GM21447 (cell line): Measurements from ENCODE around the gene RALGAPA2.
A peak's percentile ranks its signal among the peaks of the same experiment; 100 is the strongest.

ENCODE experiments used
- ATAC-seq: cut with Tn5 transposase; IDR thresholded peaks from one replicate; pipeline ENCODE4 v1.9.1; 2021; ENCODE audit not compliant: unreplicated experiment

RALGAPA2 gene

GRCh38 chr20:20635006-20635405 is 77.4 kb downstream of the RALGAPA2 start:
- ATAC-seq = no peak

DNA sequence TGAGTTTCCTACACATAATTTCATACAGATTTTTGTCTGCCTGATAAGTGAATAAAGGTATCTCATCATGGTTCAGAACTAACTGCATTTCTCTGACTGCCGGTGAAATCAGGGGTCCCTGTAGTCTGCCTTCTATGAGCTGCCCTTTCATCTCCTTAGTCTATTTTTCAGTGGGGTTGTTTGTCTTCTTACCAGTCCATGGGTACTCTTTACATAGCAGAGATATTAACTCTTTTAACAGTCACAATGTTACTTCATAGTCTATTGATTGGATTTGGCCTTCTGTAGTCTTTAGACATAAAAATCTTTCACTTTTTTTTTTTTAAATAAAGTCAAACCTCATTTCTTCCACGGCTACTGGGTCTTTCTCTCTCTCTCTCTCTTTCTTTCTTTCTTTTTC is 79.8 kb downstream of the RALGAPA2 start:
- ATAC-seq = no peak

- ATAC-seq = no peak
Measured at GRCh38 chr20:20630551-20630950, 81.9 kb downstream of the RALGAPA2 start.

DNA sequence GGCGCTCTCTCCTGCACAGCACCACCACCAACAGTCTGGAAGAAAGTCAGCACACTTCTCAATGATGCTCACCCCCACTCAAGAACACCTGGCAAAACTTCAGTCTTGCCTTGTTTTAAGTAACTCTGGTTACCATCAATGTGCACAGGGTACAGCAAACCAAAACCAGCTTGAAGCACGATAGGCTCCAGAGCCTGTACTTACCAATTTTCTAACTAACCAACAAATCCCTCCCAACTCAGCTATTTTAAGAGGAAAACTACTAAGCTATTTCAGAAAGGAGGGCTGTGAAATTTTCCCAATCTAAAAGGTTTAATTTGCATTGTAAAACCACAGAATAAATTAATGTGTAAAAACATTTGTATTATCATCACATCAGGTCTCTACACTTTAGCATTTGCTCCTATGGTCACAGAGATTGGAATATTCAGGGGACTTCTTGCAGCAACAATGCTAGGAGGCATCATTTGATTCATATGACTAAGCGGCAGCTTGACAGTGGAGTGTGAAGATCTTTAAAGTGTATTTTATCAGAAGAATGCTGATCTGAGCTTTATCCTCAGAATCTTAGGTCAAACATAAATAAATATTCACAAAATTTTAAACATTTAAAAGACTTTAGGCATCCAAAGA is 82.8 kb downstream of the RALGAPA2 start:
- ATAC-seq = no peak

GRCh38 chr20:20628314-20628713 is 84.1 kb downstream of the RALGAPA2 start:
- no peak for ATAC-seq

- no peak for ATAC-seq
Measured at GRCh38 chr20:20627471-20627870, 85.0 kb downstream of the RALGAPA2 start.

GRCh38 chr20:20624914-20625313 is 87.5 kb downstream of the RALGAPA2 start:
- no peak for ATAC-seq

DNA sequence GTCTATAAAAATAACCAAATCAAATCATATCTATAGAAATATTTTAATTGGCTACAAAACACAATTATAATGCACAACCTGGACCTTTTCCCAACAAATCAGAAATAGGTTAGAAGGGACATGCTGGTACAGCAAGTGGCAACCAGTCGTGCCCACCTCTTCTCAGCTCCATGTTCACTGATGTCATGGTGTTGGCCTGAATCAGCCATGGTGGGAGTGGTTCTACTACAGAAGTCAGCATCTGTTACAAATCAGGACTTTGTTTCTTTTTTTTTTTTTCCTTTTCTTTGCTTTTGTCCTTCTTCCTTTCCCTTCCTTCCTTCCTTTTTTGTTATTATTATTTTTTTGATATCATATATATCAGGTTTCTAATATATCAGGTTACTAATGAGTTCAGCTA is 91.2 kb downstream of the RALGAPA2 start:
- ATAC-seq = no peak

- no peak for ATAC-seq
Measured at GRCh38 chr20:20614391-20614790, 98.1 kb downstream of the RALGAPA2 start.

DNA sequence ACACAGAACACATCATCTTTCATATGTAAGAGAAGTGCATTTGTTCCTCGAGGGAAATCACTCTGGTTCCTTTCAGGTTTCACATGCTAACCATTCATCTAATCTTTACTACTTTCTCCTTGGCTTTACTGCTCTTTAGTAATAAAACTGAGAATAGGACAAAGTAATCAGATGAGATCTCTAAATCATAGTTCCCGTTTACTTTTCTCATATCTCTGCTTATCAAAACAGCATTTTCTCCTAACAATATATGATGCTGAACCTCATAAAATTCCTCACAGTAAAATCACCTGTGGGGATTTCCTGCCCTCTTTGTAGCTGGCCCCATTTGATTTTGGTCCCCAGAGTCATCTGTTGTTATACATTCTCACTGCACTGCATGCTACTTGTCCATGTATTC is 100.2 kb downstream of the RALGAPA2 start:
- ATAC-seq = no peak

- ATAC-seq = no peak
Measured at GRCh38 chr20:20611167-20611566, 101.3 kb downstream of the RALGAPA2 start.

DNA sequence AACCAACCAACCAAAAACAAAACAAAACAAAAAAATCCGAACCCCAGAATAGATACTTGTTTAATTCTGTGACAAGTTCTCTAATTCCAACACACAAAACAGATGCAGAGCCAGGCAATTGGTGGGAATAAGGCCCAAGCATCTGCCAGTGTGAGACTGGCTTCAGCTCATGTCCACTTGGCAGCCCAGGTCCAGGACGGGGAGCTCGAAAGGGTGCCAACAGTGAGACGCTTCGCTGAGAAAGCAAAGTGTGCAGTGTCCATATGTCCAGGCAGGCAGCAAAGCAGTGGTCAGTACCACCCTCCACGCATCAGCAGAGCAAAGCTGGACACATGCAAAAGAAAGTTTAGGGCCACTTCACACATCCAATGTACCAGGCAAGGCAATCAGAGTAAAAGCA is 102.9 kb downstream of the RALGAPA2 start:
- no peak for ATAC-seq

- no peak for ATAC-seq
Measured at GRCh38 chr20:20608641-20609040, 103.8 kb downstream of the RALGAPA2 start.

DNA sequence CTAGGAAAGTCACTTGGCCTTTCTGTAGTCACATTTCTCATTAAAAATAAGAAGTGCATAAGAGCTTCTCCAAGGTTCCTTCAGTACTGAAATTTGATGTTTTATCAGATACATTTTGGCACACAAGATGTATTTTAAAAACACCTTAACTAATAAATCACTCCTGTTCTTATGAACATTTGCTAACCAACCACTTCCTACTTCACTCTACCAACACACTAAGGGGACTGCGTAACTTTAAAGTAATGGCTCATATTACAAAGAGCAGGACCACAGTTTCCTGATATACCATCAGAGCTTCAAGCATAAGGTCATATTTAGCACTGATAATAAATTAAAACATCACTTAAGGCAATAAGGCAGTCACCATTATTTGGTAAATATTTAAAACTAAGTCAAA is 104.4 kb downstream of the RALGAPA2 start:
- ATAC-seq = no peak

DNA sequence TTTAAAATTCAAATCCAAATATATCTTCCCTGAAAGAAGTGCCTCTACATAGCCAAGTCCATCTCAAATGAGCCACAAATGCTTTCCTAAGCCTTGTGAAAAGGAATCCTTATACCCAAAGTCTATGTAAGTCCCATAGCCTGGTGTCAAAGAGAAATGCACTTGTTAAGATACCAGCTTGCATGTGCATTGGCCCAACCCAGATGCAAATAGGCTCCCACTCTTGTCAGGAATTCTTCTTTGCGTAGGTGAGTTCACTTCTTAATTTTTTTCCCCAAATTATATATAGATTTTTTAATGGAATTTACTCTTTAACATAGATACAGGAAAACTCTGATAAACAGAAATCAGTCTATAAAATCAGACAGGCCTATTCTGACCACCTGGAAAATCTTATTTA is 105.6 kb downstream of the RALGAPA2 start:
- no peak for ATAC-seq

GRCh38 chr20:20606050-20606449 is 106.4 kb downstream of the RALGAPA2 start:
- ATAC-seq = no peak

GRCh38 chr20:20604907-20605306 is 107.5 kb downstream of the RALGAPA2 start:
- ATAC-seq = no peak

DNA sequence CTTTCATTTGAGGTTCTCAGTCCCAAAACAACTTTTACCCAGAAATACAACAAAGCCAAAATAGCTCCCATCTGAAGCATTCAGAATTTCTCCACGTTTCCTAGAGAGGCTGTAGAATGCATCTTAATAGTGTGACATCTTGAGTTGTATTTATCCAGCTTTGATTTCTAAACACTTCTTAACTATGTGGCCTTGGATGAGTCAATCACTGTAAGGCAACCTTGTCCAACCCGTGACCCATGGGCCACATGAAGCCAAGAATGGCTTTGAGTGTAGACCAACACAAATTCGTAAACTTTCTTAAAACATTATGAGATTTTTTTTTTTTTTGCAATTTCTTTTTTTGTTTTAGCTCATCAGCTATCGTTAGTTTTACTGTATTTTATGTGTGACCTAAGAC is 108.1 kb downstream of the RALGAPA2 start:
- no peak for ATAC-seq

DNA sequence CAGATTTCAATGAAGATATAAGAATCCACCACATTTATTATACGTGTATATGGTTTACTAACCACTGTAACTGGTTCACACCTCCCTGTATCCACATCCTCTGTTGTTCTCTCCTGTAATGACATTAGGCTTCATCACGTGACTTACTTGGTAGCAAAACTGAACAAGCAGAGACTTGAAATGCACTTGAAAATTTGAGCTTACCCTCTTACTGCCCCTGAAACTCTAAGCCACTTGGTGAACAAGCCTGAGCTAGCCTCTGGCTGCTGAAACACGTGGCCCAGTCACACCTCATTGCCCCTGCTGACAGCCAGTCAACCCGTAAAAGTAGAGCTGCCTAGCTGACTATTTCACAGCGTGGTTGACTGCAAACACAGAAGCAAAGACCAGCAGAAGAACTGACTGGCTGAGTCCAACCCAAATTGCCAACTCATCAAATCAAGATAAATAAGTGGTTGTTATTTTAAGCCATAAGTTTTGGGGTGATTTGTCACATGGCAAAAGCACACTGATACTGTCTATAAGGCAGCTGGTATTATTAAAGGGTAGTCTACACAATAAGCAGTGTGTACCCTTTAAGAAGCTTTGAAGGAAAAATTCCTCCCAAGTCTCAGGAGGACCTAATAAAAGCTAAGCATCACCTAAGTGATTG is 109.0 kb downstream of the RALGAPA2 start:
- peak; percentile 98 for ATAC-seq

DNA sequence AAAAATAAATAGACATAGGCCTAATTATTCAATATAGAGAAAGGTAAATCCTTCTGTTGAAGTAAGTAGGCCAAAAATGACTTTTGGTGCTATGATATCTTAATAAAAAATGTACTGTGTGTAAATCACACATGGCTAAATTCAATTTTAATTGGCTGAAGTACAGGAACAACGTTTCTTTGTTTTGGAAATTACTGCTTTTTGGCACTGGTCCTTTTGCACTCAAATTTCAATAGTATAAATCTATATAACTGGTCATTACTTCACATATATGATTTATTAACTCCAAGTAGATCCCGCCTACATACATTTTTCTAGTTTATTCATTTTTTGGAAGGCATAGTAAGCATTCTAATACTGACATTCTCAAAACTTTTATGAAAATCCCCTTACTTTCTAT is 114.5 kb downstream of the RALGAPA2 start:
- ATAC-seq = no peak

DNA sequence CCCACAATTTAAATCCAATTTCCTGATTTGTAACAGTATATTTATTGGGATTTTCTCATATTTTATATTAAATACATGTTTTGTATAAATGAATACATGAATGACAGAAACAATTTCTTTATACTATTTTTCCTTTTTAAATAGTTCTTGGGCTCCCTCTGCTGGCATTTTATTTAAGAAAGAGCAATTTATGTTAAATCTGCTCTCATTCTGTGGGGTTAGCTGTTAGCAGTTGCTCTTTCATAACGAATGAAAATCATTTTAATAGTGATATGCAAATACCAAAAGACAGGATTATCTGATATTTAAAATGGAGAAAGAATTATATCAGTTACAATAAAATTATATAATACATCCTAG is 118.3 kb downstream of the RALGAPA2 start:
- ATAC-seq = no peak

- ATAC-seq = no peak
Measured at GRCh38 chr20:20593447-20594170, 118.8 kb downstream of the RALGAPA2 start.
